Stimulated activated CD8-positive, alpha-beta memory T cell treated with anti-CD3 and anti-CD28 coated beads, Interleukin-15, amount 100 ng/mL, for 4 hours (primary cell): ENCODE measurements around the gene FHIT.

ENCODE experiments used
- DNase-seq, 2 donors: peaks; one replicate each; pipeline ENCODE4 v3.0.0-alpha.2; 2020; ENCODE audit warnings: low read depth in 2 of 2

Gene FHIT

DNA sequence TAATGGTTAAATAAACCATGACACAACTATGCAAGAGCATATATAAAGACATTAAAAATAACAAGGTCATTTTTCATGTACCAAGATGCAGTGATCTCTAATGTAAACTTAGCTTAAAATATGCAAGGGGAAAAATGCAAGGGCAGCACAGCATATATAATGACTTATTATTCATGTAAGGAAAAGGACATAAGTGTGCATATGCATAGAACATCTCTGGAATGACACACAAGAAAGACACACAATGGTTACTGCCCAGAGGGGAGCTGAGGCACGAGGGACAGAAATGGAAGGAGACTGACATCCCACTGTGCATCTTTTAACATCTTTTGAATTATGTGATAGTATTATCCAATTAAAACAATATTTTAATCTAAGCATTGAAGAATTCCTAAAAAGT lies 79.0 kb downstream of the FHIT start:
- DNase-seq = no peak

DNA sequence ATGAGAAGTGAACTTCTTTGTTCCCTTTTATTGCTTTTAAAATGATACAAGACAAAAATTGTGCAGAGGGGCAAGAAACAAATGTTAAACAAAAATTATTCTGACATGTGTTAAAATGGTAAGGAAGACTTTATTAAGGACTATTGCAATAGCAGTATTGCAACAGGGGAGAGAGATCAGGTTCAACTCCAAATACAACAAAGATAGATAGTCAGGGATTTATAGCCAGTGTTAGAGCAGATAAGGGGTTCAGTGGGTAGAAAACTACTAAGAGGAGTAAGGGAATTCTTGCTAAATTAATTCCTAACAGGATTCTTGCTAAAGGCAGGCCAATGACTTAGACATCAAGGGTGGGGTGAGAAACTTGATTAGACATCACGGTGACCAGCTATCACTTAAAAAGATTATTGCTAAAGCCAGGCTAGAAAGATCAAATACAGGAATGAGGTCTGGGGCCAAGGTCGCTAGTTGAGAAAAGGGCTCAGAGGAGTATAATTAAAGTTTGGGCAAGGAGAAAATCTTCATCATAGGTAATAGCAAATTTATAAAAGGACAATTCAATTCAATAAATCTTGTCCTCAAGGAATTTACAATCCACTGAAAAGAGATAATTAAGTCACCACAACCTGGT lies 81.5 kb downstream of the FHIT start:
- no peak for DNase-seq

DNA sequence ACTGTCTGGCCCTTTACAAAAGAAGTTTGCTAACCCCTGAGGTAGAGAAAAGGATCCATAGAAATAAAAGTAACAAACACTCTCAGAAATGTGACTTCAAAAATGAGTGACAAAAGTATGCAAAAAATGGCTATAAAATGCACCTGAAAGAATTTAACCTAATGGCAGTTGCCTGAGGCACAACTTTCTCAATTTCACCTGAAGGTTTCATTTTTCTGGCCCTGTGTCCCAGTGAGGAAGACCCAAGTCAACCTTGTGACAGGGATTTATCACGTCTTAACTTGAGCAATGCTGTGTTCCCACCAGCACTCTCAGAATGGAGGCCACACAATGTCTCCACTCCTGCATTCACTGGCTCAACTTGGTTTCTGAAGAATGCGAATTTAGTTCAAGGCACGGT lies 83.0 kb downstream of the FHIT start:
- DNase-seq = no peak

DNA sequence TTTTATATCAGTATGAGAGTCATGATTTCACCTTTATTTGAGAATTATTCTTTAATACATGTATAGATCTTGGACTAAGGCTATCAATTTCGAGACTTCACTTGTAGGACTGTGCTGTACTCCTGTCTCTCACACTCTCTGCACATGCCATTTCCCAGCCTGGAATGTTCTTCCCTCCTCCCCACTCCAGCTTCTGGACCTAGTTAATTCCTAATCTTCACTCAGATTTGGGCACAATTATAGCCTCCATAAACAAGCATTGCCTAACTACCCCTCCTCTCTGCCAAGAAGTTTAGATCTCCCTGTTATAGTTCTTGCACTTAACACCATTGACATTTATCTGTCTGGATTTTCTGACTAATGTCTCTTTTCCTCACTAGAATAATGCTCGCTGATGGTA lies 88.3 kb downstream of the FHIT start:
- no peak for DNase-seq

DNA sequence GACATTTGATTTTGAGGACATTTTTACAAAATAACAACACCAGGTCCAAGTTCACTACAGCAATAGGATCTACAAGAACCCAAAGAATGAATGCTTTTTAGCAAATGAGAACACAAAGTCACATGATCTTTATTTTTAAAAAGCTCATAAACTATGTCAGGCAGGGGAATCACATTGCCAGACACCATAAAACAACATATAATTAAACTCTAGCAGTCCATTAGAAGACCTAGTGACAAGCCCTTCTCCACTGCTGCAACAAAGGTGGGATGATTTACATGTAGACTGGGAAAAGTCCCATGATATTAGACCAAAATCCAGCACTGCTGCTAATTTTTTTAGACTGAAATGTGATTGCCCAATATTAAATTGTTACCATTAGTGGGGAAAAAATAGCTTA lies 92.6 kb downstream of the FHIT start:
- DNase-seq = no peak

DNA sequence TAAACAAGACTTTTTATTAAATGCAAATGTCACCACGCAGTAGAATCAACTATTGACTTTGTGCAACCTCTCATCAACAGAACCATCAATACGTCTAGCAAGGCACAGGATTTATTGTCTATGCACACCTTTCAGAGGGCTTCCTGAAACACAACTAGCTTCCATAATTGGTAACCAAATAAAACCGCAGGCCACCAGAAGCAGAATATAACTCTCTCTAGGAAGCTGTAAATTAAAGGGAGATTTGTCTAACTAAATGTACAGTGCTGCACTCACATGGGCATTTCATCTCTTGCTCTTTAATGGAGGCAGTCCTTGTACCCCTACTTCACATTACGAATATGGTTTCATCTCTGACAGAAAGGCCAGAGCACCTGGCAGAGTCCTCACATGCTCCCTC lies 93.0 kb downstream of the FHIT start:
- DNase-seq = no peak

DNA sequence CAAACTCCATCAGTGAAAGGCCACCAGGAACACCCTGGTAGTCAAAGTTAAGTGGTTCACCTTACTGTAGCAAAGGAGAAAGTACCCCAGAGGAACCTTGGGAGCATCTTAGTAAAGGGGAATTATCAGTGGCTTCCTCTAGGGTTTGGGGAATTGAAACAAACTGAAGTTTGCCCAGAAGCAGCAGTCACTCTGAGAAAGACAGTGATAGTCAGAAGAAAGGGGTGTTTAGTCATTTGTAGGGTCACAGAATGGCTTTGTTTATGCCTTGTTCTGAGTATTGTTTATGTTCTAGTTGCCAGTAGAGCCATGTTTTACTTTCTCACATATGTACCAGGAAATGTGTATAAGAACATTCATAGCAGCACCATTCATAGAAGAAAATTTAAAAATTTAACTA lies 93.8 kb downstream of the FHIT start:
- no peak for DNase-seq

DNA sequence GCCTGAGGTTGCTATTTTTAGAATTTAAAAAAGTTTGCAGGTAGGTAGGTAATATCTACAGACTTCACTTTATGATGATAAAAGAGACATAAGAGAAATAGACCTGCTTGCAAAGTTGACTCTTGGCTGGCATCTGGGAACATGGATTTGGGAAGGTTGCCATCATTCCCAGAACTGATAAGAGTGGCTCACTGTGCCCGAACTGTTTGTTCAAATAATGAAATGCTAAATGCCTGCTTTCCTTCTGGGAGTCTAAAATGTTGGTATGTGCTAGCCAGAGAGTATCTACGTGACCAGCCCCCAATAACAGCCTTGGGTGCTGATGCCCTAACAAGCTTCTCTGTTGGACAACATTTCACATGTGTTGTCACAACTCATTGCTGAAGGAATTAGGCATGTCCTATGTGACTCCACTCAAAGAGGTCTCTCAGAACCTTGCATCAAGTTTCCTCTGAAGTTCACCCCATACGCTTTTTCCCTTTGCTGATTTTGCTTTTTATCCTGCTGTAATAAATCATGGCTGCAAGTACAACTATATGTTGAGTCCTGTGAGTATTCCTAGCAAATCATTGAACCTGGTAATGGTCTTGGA lies 95.5 kb downstream of the FHIT start:
- no peak for DNase-seq

DNA sequence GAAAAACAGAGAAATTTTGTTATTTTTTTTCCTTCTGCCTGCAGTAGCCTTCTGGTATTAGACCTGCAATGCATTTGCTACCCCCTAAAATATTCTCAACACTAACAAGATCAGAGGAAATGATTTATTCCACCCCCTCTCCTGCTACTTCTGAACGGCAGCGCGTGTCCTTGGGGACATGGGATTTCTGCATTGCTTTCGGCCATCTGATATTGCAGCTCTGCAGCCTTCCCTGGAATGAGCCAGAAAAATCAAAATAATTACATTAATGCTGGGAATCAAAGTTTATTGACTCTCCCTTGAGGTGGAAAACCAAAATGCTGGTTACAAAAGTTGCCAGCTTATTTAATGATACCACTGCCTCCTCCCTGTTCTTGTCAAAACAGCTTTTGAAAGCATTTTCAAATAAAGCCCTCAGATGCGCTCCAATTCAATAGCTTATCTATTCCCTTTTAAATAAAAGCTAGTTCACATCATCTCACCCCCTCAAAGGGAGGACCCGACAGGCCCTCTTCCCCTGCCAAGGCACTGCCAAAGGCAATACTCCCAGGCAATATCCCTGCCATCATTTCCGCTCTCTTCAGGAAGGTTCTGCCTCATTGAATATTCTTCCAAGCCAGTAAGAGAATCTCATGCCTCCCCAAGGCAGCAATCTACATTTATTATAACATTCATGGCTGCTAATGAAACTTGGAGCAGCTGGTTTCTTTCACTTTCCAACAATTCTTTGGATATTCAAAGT lies 96.6 kb downstream of the FHIT start:
- DNase-seq = no peak

DNA sequence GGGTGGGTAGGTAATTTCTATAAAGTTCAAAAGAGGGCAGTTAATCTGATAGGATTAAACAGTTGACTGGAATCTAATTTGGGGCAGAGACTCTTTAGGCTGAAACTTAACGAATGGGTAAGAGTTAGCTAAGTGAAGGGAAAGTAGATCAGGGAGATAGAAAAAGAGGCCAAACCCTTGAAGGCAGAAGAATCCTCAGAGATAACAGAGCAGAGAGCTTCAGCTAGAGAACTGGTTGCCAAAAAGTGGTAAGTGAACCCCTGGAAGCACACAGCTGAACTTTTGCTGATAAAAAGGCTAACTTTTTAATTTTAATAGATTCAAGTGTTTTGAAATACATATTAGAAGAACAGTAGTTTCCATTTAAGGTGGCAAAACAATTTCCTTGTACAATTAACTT lies 99.2 kb downstream of the FHIT start:
- DNase-seq = no peak

DNA sequence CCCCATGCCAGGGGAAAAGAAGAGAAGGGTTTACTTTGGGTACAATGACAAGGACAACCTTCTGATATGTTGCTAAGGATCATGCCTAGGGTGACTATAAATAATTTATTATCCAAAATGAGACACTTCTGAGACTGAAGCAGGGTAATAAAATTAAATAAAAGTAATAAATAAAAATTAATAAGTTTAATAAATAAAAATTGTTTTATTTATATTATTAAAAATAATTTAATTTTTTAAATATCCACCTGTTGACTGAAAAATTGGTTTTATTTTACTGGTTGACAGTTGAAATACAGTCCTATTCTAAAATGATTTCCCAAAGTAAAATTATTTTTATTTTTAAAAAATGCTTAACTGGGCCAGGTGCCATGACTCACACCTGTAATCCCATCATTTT lies 102.0 kb downstream of the FHIT start:
- no peak for DNase-seq

DNA sequence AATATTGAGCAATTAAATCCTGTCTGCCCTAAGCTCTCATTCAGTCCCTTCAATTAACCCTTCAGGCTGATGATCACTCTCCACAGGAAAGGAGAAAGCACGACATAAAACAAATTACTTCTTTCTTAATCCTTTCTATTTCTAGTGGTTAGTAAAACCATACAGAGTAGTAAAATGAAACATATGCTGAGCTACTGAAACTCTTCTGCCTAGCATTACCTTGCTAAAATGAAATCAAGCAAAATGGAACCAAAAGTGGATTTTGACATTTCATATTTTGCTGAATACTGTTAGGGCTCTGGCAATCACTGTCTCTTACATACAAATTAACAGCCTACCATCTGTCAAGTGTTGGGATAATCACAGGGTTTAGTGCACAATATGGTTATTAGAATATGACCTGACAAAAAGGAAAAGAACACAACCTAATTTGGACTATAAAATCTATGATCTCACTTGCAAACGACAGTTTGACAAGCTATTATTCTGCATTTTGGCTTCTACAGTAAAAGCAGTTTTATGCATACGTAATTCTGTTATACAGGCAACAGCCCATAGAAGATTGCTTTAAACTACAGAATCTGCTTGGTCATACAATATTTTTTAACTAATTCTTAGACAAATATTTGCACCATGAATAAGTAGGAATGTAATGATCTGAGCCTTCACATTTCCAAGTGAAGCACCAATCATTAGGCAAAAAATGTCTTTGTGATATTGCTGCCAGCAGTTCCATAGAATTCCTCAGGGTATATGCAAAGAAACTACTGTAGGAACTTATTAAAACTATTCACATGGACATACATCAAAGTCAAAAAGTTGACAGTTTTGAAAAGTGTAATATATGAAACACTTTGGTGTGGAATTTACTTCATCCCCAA lies 105.0 kb downstream of the FHIT start:
- DNase-seq = no peak

DNA sequence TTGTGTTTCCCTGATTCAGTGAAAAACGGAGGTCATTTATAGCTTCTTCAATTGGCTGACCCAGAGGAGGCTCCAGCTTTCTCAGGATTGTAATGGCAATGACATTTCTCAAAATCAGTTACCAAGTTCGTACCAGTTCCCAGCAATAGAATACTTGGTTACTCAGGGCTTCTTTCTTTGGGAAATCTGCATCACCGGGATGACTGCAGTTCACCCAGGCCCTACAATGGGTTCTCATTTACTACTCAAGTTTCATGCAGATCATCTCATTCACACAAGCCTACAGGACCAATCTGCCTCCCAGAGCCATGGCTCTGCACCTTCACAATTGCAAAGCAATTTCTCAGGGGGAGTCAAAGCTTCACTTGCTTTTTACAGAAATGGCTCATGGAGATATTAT lies 109.6 kb downstream of the FHIT start:
- no peak for DNase-seq

DNA sequence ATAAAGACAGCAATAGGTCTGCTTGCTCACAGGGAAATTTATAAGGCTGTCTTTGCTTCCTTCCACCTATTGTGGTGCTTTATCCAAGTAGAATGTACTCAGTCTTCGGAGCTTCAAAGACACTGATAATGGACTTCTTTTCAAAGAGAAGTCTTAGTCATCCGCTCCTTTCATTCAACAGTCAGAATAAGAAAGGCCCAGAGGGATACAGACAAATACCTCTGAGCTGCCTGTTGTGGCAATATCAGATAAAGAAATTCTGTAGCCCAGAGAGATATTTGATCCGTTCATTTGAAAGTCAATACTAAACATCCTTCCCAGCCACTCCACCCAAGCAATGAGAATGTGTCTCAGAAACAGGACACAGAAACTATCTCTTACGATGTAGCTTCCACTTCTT lies 110.0 kb downstream of the FHIT start:
- no peak for DNase-seq

DNA sequence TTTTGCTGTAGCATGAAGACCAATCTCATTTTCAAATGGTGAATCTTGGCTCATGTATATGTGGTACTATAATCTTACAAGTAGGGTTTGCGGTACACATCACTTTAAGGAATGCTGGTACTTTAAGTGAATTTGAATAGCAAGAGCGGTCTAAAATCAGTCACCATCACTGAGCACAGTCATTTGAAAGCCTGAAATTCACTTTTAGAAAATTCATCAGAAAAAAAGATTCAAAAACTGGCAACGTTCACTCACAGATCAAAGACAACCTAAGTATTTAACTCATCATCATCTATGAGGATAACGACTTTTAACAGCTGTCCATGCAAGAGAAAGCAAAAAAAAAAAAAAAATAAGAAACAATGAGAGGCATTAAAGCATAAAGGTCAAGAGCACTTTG lies 111.6 kb downstream of the FHIT start:
- DNase-seq = no peak

DNA sequence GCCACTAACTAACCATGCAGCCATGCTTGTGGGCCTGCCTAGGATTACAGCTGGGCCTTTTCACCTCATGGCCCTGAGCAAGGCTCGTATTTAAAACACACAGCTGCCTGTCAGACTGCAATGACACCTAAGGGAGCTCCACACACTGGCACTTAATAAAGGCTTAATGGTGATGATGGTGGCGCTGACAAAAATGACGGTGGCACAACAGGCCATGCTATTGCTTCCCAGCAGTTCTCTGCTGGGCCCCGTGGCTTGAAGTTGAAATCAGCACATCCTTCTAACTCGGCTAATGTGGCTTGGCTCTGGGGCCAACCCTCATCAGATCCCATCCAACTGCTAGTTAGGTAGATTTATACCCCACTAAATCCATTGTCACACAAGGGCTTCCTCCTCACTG lies 112.9 kb downstream of the FHIT start:
- DNase-seq = no peak

DNA sequence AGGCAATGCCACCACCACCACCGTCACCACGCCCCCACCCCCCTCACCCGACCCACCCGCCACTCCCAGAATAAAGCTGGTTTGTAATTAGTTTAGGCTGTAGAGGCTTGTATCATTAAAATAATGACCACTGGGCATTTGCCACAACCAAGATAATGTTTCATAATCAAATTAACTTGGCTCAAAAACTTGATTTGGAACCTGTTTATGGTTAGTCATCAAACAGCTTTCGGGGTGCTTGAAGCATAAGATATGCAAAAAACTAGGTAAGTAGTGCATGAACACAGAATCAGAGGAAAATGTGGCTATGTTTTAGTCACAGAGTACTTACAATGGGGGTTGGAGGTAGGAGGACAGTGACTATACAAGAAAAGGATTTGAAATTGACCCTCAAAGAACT lies 115.1 kb downstream of the FHIT start:
- DNase-seq = no peak

DNA sequence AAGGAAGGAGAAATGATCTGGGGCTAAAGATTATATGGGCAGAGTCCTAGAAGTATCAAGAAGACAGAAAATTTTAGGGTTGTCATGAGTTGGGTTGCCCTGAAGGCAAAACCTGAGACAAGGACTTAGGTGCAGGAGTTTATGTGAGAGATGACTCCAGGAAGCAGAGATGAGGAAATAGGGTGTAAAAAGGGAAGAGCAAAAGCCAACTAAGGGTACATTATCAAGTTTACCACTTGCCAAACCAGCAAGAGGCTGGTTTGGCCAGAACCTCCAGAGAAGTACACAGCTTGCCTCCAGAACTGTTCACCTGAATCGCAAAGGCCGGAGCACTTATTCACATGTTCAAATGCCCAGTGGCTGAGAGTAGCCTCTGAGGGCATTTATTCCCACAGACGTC lies 116.7 kb downstream of the FHIT start:
- no peak for DNase-seq

DNA sequence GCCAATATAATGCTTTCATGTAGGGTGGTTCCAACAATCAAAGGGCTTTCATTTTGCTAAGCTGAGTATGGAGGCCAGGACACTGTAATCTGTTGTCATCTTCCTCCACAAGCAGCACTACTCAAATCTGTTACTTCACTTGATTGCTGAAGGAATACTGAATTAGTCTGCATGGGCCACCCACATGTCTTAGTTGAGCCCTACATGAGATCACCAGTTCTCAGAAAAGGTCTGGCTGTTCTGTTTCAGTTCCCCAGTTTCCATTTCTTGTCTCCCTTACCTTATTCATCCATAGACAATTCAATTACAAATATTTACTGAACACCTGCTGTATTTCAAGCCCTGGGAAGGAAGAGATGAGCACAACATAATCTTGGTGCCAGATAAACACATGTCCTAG lies 119.2 kb downstream of the FHIT start:
- no peak for DNase-seq

DNA sequence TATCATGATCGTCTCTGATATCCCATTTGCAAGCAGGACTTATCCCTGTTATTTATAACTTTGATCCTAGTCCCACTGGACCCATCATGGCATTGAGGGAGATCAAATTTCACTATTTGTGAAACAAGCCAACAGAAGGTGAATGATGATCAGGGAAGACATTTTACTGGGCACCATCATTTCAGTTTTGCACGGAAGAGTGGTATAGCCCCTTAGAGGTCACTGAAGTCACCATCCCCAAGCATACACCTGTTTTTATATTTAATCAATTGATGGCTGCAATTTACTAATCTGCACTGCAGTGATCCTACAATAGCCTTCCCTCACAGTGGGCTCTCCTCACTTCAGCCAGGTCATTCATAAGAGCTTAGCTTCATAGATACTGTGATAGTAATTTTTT lies 132.4 kb downstream of the FHIT start:
- DNase-seq = no peak

DNA sequence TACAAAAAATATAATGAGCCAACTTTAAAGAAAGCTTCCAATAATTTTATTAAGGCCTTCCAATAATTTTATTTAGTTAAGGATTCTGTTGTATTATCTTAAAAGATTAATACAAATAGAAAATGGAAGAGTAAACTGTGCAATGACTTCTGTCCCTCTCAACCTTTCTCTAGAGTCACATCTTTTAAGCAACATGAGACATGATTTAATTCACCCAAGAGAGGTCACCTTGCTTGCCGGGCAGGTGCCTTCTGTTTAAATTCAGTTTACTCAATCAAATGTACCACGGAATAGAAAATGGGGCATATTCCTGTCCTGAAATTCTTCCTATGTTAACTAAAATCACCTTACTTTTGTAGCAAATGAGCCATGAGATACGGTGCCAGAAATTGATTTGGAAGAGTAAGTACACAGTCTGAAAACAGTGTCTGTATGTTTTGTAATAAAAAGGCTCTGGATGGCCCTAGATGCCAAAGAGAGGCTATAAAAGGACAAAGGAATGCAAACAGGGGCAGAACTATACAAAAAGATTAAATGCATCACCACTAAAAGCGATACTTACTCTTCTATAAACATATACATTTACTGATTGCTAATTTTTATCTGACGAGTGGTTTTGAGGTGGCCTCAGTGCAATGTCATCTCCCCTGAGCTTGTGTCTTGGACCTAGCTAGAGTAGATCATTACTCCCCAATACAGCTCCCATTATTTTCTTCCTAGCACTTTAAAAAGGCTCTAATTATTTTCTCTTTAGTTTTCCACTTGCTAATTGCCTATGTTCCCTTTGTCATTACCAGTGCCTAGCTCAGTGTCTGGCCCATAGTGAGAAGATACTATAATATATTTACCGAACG lies 134.0 kb downstream of the FHIT start:
- DNase-seq = no peak
